DOHH2 (cell line): ENCODE data around the gene BTBD2.

Experiments
- H3F3A ChIP-seq: fragments of 200-600 bp; sonication (generic), shearing (Covaris generic); 2 replicates; pipeline ENCODE4 v1.6.0; 2016; ENCODE audit warnings: antibody characterized with exemption, mild to moderate bottlenecking; ENCODE audit not compliant: control insufficient read depth, insufficient read depth
- H3K27ac ChIP-seq: fragments of 200-600 bp; sonication (generic); 2 replicates; pipeline ENCODE4 v1.5.1; 2014; ENCODE audit warnings: low read depth, mild to moderate bottlenecking, low read length, moderate library complexity
- H3K27me3 ChIP-seq: fragments of 200-600 bp; sonication (generic); 2 replicates; pipeline ENCODE4 v1.6.1; 2014; ENCODE audit warnings: mild to moderate bottlenecking, low read length, mixed read lengths; ENCODE audit not compliant: control insufficient read depth
- H3K36me3 ChIP-seq: fragments of 200-600 bp; sonication (generic); 2 replicates; pipeline ENCODE4 v1.6.1; 2014; ENCODE audit warnings: mild to moderate bottlenecking, low read length, moderate library complexity, mixed read lengths; ENCODE audit not compliant: control insufficient read depth
- H3K4me1 ChIP-seq: fragments of 200-600 bp; sonication (generic); 2 replicates; pipeline ENCODE4 v1.6.1; 2014; ENCODE audit warnings: mild to moderate bottlenecking, low read length, mixed read lengths; ENCODE audit not compliant: control insufficient read depth
- H3K4me2 ChIP-seq: fragments of 200-600 bp; sonication (generic); 2 replicates; pipeline ENCODE4 v1.6.0; 2014; ENCODE audit warnings: mild to moderate bottlenecking, low read length, moderate library complexity
- H3K4me3 ChIP-seq: fragments of 200-600 bp; sonication (generic); 2 replicates; pipeline ENCODE4 v1.5.1; 2014; ENCODE audit warnings: mild to moderate bottlenecking, low read length, mixed read lengths
- H3K79me2 ChIP-seq: fragments of 200-600 bp; sonication (generic); 2 replicates; pipeline ENCODE4 v1.6.1; 2014; ENCODE audit warnings: mild to moderate bottlenecking, low read length, mixed read lengths; ENCODE audit not compliant: control insufficient read depth
- H3K9me2 ChIP-seq: fragments of 200-600 bp; sonication (generic); replicated peaks from 2 replicates; pipeline ENCODE4 v1.6.1; 2014; ENCODE audit warnings: mild to moderate bottlenecking, low read length, mixed read lengths; ENCODE audit not compliant: control insufficient read depth
- H3K9me3 ChIP-seq: fragments of 200-600 bp; sonication (generic); 2 replicates; pipeline ENCODE4 v1.6.1; 2014; ENCODE audit warnings: antibody characterized with exemption, low read length, mixed read lengths; ENCODE audit not compliant: control insufficient read depth, insufficient read depth
- H4K20me1 ChIP-seq: fragments of 200-600 bp; sonication (generic); 2 replicates; pipeline ENCODE4 v1.6.0; 2014; ENCODE audit warnings: low read depth, mild to moderate bottlenecking, antibody characterized with exemption, low read length, moderate library complexity; ENCODE audit not compliant: control insufficient read depth, insufficient read depth
- EZH2phosphoT487 ChIP-seq: fragments of 200-600 bp; sonication (generic); IDR thresholded peaks from 2 replicates; pipeline ENCODE4 v1.6.1; 2017; ENCODE audit warnings: borderline replicate concordance, mild to moderate bottlenecking, antibody characterized with exemption, low read length, moderate library complexity, mixed read lengths
- TF ChIP-seq, protein P1 (sequence below): fragments of 200-600 bp; sonication (generic); IDR thresholded peaks from one replicate; pipeline ENCODE4 v1.5.1; 2014; ENCODE audit warnings: antibody characterized with exemption, mild to moderate bottlenecking, low read depth, low read length; ENCODE audit not compliant: poor library complexity, severe bottlenecking

The BTBD2 gene

GRCh38 chr19:2041433-2041682, 25.8 kb upstream of the BTBD2 start:
- H3F3A ChIP-seq: peaks cover 56% of the 10 kb centered on the region
- H3K9me3 ChIP-seq: no peaks in the 10 kb centered on the region
- H3K27ac ChIP-seq: peak overlapping the region; percentile 46
- peaks cover 87% of the 10 kb centered on the region for H3K36me3 ChIP-seq
- H3K4me3 ChIP-seq: peak overlapping the region; percentile 61
- H3K79me2 ChIP-seq: peaks cover 48% of the 10 kb centered on the region
- no peaks in the 10 kb centered on the region for H3K27me3 ChIP-seq
- no peak for TF ChIP-seq EZH2phosphoT487
- TF ChIP-seq, protein P1, sequence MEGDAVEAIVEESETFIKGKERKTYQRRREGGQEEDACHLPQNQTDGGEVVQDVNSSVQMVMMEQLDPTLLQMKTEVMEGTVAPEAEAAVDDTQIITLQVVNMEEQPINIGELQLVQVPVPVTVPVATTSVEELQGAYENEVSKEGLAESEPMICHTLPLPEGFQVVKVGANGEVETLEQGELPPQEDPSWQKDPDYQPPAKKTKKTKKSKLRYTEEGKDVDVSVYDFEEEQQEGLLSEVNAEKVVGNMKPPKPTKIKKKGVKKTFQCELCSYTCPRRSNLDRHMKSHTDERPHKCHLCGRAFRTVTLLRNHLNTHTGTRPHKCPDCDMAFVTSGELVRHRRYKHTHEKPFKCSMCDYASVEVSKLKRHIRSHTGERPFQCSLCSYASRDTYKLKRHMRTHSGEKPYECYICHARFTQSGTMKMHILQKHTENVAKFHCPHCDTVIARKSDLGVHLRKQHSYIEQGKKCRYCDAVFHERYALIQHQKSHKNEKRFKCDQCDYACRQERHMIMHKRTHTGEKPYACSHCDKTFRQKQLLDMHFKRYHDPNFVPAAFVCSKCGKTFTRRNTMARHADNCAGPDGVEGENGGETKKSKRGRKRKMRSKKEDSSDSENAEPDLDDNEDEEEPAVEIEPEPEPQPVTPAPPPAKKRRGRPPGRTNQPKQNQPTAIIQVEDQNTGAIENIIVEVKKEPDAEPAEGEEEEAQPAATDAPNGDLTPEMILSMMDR: no peak
- H3K4me2 ChIP-seq: peak overlapping the region; percentile 77
- H3K4me1 ChIP-seq: peaks cover 92% of the 10 kb centered on the region
- no peaks in the 10 kb centered on the region for H3K9me2 ChIP-seq
- peaks cover 40% of the 10 kb centered on the region for H4K20me1 ChIP-seq

DNA sequence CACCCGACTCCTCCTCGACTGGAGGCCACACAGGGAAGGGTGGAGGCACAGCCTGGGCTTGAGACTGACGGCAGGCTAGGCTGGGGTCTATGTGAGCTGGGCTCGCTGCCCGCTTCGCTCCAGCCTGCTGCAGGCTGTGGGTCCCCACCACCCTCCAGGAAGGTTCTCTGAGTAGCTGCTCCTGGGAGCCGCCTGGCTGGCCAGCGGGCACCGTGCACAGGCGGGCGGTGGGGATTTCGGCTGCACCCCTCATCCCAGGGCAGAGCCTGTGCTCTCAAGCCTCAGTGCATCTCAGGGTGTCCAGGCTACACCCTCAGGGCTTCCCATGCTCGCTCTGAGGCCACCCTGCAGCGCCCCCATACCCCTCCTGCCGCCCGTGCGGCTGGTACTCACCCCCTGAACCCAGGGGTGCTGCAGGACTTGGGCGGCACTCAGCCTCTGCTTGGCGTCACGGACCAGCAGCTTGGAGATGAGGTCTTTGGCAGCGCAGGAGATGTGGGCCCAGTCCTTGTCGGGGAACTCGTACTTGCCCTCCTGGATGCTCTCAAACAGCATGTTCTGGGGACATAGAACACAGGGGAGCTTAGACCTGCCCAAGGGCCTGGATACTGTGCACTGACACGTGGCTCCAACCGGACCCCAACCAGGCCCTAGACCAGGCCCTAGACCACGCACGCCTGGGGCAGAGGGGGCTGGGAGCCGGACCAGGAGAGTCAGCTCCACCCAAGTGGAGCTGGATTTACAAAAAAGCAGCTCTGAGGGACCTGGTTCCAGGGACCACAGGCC, 25.3 kb upstream of the BTBD2 start:
- peaks cover 55% of the 10 kb centered on the region for H3F3A ChIP-seq
- H4K20me1 ChIP-seq: peaks cover 36% of the 10 kb centered on the region
- TF ChIP-seq, protein P1: no peak
- TF ChIP-seq EZH2phosphoT487: no peak
- H3K36me3 ChIP-seq: peaks cover 82% of the 10 kb centered on the region
- H3K9me2 ChIP-seq: no peaks in the 10 kb centered on the region
- H3K27me3 ChIP-seq: no peaks in the 10 kb centered on the region
- peaks cover 87% of the 10 kb centered on the region for H3K4me1 ChIP-seq
- H3K79me2 ChIP-seq: peaks cover 43% of the 10 kb centered on the region
- no peaks in the 10 kb centered on the region for H3K9me3 ChIP-seq
- peak overlapping the region; percentile 61; the same call in 1 of the 2 replicates for H3K4me3 ChIP-seq
- peak overlapping the region; percentile 77 for H3K4me2 ChIP-seq
- H3K27ac ChIP-seq: peak overlapping the region; percentile 46

GRCh38 chr19:2039959-2040646, 24.6 kb upstream of the BTBD2 start:
- peaks cover 31% of the 10 kb centered on the region for H4K20me1 ChIP-seq
- peaks cover 75% of the 10 kb centered on the region for H3K36me3 ChIP-seq
- peaks cover 36% of the 10 kb centered on the region for H3K79me2 ChIP-seq
- peaks cover 52% of the 10 kb centered on the region for H3F3A ChIP-seq
- TF ChIP-seq EZH2phosphoT487: no peak
- TF ChIP-seq, protein P1: no peak
- no peaks in the 10 kb centered on the region for H3K9me3 ChIP-seq
- H3K27ac ChIP-seq: no peak overlapping the region
- H3K4me3 ChIP-seq: no peak overlapping the region
- no peaks in the 10 kb centered on the region for H3K9me2 ChIP-seq
- H3K4me1 ChIP-seq: peaks cover 82% of the 10 kb centered on the region
- H3K27me3 ChIP-seq: no peaks in the 10 kb centered on the region
- no peak overlapping the region for H3K4me2 ChIP-seq
